Measurements from ENCODE around the gene ZNF362.

ZNF362 gene, protein sequence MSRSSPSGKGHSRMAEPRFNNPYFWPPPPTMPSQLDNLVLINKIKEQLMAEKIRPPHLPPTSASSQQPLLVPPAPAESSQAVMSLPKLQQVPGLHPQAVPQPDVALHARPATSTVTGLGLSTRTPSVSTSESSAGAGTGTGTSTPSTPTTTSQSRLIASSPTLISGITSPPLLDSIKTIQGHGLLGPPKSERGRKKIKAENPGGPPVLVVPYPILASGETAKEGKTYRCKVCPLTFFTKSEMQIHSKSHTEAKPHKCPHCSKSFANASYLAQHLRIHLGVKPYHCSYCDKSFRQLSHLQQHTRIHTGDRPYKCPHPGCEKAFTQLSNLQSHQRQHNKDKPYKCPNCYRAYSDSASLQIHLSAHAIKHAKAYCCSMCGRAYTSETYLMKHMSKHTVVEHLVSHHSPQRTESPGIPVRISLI

DNA sequence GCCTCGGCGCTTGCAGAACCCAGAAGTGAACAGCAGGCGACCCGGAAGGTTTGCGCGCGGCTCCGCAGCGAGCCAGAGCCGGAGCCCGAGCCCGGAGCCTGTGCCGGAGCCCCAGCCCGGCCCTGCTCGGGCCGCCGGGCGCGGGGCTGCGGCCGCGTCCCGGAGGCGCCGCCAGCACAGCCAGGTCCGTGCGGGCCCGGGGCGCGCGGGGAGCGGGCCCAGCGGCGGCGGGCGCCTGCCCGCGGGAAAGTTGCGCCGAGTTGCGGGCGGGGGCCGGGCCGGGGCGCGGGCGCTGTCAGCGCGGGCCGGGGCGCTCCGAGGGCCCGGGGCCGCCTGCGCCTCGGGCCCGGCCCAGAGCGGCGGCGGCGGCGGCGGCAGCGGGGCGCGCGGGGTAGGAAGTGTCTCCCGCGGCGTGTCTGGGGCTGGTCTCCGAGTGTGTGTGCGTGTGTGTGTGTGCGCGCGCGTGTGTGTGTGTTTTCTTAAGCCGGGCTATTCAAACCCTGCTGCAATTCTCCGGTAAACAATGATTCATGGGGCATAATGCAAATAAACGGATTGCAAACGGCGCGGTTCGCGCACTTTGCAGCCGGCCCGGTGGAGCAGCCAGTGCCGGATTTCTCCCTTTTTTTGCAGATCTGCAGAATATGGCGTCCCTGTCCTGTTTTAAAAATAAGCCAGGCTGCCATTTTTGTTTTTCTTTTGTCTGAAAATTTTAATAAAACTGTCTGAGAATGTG lies at the start of gene ZNF362:
Gene ZNF362 (plus strand): TSS at position 22 of the 736 bp plus-strand sequence. CDS start 14,083 bp downstream, outside the sequence.
- TF ChIP-seq, protein P1, sequence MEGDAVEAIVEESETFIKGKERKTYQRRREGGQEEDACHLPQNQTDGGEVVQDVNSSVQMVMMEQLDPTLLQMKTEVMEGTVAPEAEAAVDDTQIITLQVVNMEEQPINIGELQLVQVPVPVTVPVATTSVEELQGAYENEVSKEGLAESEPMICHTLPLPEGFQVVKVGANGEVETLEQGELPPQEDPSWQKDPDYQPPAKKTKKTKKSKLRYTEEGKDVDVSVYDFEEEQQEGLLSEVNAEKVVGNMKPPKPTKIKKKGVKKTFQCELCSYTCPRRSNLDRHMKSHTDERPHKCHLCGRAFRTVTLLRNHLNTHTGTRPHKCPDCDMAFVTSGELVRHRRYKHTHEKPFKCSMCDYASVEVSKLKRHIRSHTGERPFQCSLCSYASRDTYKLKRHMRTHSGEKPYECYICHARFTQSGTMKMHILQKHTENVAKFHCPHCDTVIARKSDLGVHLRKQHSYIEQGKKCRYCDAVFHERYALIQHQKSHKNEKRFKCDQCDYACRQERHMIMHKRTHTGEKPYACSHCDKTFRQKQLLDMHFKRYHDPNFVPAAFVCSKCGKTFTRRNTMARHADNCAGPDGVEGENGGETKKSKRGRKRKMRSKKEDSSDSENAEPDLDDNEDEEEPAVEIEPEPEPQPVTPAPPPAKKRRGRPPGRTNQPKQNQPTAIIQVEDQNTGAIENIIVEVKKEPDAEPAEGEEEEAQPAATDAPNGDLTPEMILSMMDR (IDR thresholded peaks at IDR 0.05) = no peak

DNA sequence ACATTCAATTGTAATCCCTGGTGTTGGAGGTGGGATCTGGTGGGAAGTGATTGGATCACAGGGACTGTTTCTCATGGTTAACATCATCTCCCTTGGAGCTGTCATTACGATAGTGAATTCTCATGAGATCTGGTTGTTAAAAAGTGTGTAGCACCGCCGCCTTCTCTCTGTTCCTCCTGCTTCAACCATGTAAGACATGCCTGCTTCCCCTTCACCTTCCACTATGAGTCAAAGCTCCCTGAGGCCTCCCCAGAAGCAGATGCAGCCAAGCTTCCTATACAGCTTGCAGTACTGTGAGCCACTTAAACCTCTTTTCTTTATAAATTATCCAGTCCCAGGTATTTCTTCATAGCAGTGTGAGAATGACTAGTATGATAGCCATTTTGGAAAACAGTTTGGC lies 44.3 kb upstream of the ZNF362 start:
- TF ChIP-seq, protein P1 (IDR thresholded peaks at IDR 0.05) = no peak

DNA sequence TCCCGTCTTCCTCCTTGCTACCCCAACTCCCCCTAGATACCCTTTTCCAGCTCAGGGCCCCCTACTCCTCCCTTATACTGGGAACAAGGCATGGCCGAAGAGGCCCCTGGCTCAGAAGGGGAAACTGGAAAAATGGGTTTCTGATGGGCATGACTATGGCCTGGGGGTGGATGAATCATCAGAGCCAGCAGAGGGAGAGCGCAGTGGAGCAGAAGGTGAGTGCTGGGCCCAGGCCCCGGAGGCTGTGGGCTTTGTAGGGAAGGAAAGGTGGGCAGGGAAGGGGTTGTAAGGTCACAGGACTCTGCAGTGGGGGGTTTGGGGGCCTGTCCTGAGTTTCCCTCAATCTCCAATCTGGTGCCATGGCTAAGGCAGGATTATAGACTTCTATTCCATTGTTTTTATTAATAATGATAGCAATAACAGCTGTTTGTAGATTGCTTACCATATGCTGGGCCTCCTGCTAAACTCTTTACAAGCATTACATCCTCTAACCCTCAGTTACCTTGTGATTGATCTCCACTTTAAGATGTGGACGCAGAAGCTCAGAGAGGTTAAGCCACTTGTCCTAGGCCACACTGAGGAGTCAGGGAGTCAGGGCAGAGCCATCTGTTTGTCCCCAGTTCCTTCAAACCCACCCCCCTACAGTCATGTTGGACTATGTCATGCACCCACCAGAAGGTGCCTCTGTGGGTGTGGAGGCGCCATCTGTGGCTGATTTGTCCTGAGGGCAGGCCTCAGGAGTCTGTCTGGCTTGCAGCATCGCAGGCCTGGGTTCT lies 36.2 kb upstream of the ZNF362 start:
- TF ChIP-seq, protein P1 (IDR thresholded peaks at IDR 0.05) = no peak

DNA sequence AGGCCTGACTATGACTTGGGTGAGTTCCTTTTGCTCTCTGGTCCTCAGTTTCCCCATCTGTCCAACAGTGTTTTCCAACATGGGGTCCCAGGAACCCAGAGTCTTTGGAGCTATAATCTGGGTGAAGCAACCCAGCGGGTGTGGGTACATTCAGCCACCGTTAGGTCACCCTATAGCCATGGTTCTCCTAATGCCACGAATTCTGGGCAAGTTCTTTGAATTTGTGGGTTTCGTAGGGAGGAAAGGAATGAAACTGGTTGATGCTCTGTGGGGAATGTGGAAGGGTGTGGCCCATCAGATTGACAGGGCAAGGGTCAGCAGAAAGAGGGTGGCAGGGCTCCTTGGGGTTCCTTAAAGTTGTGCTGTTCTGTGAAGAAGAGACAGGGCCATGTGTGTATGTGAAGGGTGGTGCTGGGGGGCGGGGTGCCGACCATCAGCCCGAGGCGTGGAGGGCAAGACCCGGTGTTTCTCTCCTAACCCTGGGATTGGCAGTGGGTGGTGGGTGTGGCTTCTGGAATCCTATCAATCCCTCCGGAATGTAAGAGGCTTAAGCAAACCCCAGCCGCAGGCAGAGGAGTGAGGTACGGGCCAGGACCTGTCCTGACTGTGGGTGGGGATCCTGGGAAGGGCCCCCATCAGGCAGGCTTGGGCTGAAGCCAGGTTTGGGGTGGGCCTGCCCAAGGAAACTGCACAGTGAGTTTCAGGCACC lies 35.5 kb upstream of the ZNF362 start:
- TF ChIP-seq, protein P1 (IDR thresholded peaks at IDR 0.05) = no peak

DNA sequence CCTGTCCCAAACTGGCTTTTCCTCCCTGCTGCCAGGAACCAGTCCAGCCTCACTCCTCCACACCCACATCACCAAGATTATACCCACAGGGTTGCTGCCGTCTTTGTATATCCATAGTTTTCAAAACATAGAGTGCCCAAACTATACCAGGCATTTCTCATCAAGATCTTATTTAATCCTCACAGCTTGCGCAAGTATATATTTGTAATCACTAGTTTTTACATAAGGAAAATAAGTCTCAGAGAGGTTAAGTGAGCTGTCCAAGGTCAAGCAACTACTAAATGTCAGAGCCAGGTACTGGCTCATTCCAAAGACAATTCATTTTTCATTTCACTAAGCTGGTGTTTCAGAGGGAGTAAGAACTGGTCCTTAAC lies 34.9 kb upstream of the ZNF362 start:
- TF ChIP-seq, protein P1 (IDR thresholded peaks at IDR 0.05) = no peak

DNA sequence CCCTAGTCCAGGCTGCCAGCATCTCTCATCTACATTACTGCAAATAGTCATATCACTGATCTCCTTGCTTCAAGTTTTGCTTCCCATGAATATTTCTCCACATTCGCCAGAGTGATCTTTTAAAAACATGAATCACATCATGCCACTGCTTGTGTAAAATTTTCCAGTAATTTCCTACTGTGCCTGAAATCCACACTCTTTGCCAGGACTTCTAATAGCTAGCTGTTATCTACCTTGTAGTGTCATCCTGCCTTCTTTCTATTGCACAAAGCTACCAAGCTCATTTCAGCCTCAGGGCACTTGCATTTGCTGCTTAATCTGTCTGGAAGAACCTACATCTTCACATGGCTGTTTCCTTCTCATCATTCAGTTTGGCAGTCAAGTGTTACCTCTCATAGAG lies 33.9 kb upstream of the ZNF362 start:
- TF ChIP-seq, protein P1 (IDR thresholded peaks at IDR 0.05) = no peak
